Jurkat, Clone E6-1 (cell line): ENCODE measurements around the gene LARGE1.
A peak's percentile ranks its signal among the peaks of the same experiment; 100 is the strongest.

Source experiments
- DNase-seq: peaks from one replicate; pipeline ENCODE4 v3.0.0-alpha.2; 2011; ENCODE audit warnings: low read depth, low spot score
- H3K4me3 ChIP-seq: 2 replicates; pipeline ENCODE4 v1.5.1; 2011; ENCODE audit warnings: mild to moderate bottlenecking, low read length, control low read depth, moderate library complexity

LARGE1 gene

GRCh38 chr22:33838644-33839043 lies 81.6 kb downstream of the LARGE1 start:
- H3K4me3 ChIP-seq: no peak overlapping the region
- no peak for DNase-seq

- DNase-seq: no peak
- H3K4me3 ChIP-seq: no peak overlapping the region
Observed at GRCh38 chr22:33837826-33838225, 82.5 kb downstream of the LARGE1 start.

GRCh38 chr22:33835265-33835664 lies 85.0 kb downstream of the LARGE1 start:
- no peak for DNase-seq
- no peak overlapping the region for H3K4me3 ChIP-seq

- DNase-seq: no peak
- no peak overlapping the region for H3K4me3 ChIP-seq
Observed at GRCh38 chr22:33832558-33833151, 87.6 kb downstream of the LARGE1 start.

- DNase-seq: no peak
Observed at GRCh38 chr22:33831651-33832050, 88.6 kb downstream of the LARGE1 start.

GRCh38 chr22:33831207-33831606 lies 89.1 kb downstream of the LARGE1 start:
- DNase-seq: no peak
- H3K4me3 ChIP-seq: no peak overlapping the region

More at GRCh38 chr22:33831651-33832050, 88.6 kb downstream of the LARGE1 start:
- no peak overlapping the region for H3K4me3 ChIP-seq

- no peak for DNase-seq
- no peak overlapping the region for H3K4me3 ChIP-seq
Observed at GRCh38 chr22:33829546-33830280, 90.6 kb downstream of the LARGE1 start.

- DNase-seq: peak; percentile 5
Observed at GRCh38 chr22:33828302-33828701, 92.0 kb downstream of the LARGE1 start.

GRCh38 chr22:33825761-33826160 lies 94.5 kb downstream of the LARGE1 start:
- no peak overlapping the region for H3K4me3 ChIP-seq
- DNase-seq: no peak

More at GRCh38 chr22:33828302-33828701, 92.0 kb downstream of the LARGE1 start:
- no peak overlapping the region for H3K4me3 ChIP-seq

- H3K4me3 ChIP-seq: no peak overlapping the region
- no peak for DNase-seq
Observed at GRCh38 chr22:33823552-33823951, 96.7 kb downstream of the LARGE1 start.

GRCh38 chr22:33821290-33821689 lies 99.0 kb downstream of the LARGE1 start:
- no peak for DNase-seq
- no peak overlapping the region for H3K4me3 ChIP-seq

GRCh38 chr22:33819743-33820142 lies 100.5 kb downstream of the LARGE1 start:
- DNase-seq: no peak

GRCh38 chr22:33817512-33818127 lies 102.7 kb downstream of the LARGE1 start:
- no peak overlapping the region for H3K4me3 ChIP-seq
- DNase-seq: no peak

More at GRCh38 chr22:33819743-33820142, 100.5 kb downstream of the LARGE1 start:
- no peak overlapping the region for H3K4me3 ChIP-seq

- DNase-seq: no peak
- H3K4me3 ChIP-seq: no peak overlapping the region
Observed at GRCh38 chr22:33812360-33812977, 107.8 kb downstream of the LARGE1 start.

- no peak for DNase-seq
- no peak overlapping the region for H3K4me3 ChIP-seq
Observed at GRCh38 chr22:33811686-33812085, 108.6 kb downstream of the LARGE1 start.

GRCh38 chr22:33811208-33811607 lies 109.1 kb downstream of the LARGE1 start:
- H3K4me3 ChIP-seq: no peak overlapping the region
- DNase-seq: no peak

GRCh38 chr22:33807470-33807869 lies 112.8 kb downstream of the LARGE1 start:
- no peak for DNase-seq
- no peak overlapping the region for H3K4me3 ChIP-seq

GRCh38 chr22:33806191-33806590 lies 114.1 kb downstream of the LARGE1 start:
- H3K4me3 ChIP-seq: no peak overlapping the region
- no peak for DNase-seq

- H3K4me3 ChIP-seq: no peak overlapping the region
- no peak for DNase-seq
Observed at GRCh38 chr22:33803371-33804282, 116.6 kb downstream of the LARGE1 start.
